RWPE1 (cell line): ENCODE data around the gene UPF2.

Experiments
- CTCF ChIA-PET: fragments of 350-600 bp; sonication (Branson Sonifier 250); formaldehyde crosslinking; extraction: SDS; loops from one replicate; lab custom pipeline; 2021; lab: Yijun Ruan, JAX
- POLR2A ChIA-PET: fragments of 400-600 bp; formaldehyde crosslinking; extraction: SDS; loops from one replicate; lab custom pipeline; 2020; ENCODE audit warnings: antibody characterized with exemption; ENCODE audit not compliant: low non-redundant PET; lab: Yijun Ruan, JAX
- DNase-seq: peaks from one replicate; pipeline ENCODE4 v3.0.0; 2012; ENCODE audit warnings: low spot score
- H3K27ac ChIP-seq: fragments of 450-650 bp; 2 replicates; pipeline ENCODE4 v1.5.1; 2017
- TF ChIP-seq, protein P1 (sequence below): fragments of 450-650 bp; conservative IDR thresholded peaks from 2 replicates; pipeline ENCODE4 v1.5.1; 2017; ENCODE audit warnings: low read depth, mild to moderate bottlenecking

Gene UPF2

DNA sequence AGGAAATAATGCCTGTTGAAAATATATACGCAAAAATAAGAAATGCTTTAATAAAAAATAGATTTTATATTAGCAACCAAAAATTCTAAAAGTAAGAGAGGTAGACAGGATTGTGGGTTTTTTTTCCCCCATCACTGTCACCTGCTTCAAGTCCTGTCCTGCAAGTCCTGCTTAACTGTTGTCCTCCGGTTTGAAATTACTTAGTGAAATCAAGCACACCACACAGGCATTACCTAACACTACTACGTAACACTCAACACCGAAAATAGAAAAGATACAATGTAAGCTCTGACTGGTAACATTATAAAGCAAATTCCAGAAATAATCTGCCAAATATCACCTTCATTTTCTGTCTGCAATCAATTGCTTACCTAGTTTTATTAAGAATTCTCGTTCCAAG lies 90.9 kb downstream of the UPF2 start:
- H3K27ac ChIP-seq, result no peak overlapping the region
- CTCF ChIA-PET, result interaction anchor here (0.6 kb wide), 1 partner anchor 8 kb away, joined by 3 read pairs; no protein-coding TSS in a partner anchor
- TF ChIP-seq, protein P1, sequence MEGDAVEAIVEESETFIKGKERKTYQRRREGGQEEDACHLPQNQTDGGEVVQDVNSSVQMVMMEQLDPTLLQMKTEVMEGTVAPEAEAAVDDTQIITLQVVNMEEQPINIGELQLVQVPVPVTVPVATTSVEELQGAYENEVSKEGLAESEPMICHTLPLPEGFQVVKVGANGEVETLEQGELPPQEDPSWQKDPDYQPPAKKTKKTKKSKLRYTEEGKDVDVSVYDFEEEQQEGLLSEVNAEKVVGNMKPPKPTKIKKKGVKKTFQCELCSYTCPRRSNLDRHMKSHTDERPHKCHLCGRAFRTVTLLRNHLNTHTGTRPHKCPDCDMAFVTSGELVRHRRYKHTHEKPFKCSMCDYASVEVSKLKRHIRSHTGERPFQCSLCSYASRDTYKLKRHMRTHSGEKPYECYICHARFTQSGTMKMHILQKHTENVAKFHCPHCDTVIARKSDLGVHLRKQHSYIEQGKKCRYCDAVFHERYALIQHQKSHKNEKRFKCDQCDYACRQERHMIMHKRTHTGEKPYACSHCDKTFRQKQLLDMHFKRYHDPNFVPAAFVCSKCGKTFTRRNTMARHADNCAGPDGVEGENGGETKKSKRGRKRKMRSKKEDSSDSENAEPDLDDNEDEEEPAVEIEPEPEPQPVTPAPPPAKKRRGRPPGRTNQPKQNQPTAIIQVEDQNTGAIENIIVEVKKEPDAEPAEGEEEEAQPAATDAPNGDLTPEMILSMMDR, result no peak
- POLR2A ChIA-PET, result interaction anchor here (0.6 kb wide), 2 partner anchors 55 to 122 kb away, joined by 4 to 7 read pairs; no protein-coding TSS in a partner anchor
- DNase-seq, result no peak

DNA sequence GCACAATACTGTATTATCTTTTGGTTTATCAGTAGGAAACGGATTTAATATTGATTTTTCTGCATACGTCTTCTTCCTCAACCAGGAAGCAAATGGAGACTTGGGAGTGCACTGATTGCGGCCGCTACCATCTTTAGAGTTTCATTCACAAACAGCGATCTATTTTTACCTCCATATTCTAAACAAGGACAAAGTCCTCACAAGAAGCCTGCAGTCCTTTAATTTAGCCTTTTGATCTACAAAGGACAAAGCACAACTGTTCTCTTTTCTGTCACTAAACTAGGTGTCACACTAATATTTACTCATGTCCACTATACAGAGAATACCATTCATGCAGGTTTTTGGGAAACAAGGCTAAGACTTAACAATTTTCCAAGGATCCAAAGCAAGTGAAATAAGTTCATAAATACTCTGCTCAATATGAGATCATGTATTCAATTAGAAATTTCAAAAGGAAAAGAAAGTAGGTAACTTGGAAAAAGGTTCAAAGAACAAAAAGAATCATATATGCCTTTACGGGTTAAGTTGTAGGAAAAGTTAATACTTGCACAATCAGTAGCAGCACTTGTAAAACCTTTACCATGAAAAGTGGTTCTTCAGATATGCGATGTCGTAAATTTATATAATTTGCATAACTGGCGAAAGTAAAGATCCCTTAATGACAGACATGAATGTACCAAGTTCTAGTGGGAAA lies 92.1 kb downstream of the UPF2 start:
- ChIA-PET CTCF (interaction anchor here (0.6 kb wide), 1 partner anchor 11 kb away, joined by 3 read pairs; no protein-coding TSS in a partner anchor), POLR2A (no interaction called here)
- DNase-seq, result no peak
- TF ChIP-seq, protein P1, result no peak
- H3K27ac ChIP-seq, result no peak overlapping the region

DNA sequence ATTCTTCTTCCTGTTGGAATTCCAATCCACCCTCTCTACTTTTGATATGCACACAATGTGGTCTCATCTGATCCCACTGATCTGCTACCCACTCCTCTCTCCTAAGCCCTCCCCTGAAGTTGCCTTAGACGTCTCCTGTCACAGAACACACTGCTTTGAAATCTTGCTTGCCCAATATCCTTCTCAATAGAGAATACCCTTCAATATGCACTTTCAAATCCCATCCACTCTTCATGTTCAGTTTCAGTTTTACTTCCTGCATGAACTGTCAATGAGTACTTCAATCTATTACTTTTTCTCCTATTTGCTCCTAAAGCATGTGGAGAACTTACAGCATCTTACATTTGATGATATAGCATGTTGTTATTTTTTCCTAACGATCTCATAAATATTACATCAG lies 93.5 kb downstream of the UPF2 start:
- no peak for DNase-seq
- ChIA-PET CTCF (no interaction called here), POLR2A (no interaction called here)
- no peak overlapping the region for H3K27ac ChIP-seq
- TF ChIP-seq, protein P1, result no peak

DNA sequence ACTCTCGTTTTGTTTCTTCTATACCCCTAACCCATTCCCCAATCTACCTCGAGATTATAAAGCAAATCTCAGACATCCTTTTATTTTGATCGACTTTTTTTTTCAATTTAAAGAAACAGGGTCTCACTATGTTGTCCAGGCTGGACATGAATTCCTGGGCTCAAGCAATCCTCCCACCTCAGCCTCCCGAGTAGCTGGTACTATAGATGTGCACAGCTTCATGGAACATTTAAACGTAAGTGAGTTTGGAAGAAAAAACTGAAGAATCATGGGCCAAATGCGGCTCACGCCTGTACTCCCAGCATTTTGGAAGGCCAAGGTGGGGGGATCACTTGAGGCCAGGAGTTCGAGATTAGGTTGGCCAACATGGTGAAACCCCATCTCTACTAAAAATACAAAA lies 96.0 kb downstream of the UPF2 start:
- TF ChIP-seq, protein P1, result no peak
- no peak overlapping the region for H3K27ac ChIP-seq
- no peak for DNase-seq
- CTCF ChIA-PET, result interaction anchor here (0.7 kb wide), 1 partner anchor 211 kb away, joined by 9 read pairs; no protein-coding TSS in a partner anchor
- POLR2A ChIA-PET, result no interaction called here

DNA sequence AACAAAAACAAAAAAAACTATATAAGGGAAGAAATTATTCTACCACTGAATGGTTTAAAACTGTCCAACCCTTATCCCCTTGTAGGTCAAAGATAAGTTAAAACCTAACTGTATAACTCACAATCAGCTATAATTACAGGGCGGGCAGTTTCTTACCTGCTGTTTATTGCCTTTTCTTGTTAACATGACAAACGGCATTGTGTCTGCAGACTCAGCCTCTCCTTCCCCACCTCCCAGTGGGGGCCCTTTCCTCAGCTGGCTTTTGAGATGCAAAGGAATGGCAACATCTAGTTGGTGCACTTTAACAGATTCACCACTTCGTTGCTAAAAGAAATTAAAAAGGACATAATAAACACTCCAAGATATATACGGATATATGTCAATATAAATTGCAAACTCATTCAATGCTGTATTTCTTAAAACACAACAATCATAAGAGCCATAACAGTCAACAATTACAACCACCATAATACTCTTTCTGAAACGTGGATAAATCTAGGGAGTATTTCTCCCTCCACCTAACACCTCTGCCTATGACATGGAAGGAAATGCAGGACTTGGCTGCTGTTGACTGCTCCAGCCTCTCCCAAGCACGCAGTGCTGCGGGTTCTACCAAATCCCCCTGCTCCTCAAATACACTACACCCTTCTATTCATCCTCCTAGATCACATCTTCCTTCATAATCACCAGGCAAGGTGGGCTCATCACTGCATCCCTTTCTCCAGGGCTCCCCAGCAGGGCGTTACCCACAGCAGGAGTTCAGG lies 106.0 kb downstream of the UPF2 start:
- ChIA-PET CTCF (no interaction called here), POLR2A (no interaction called here)
- TF ChIP-seq, protein P1, result no peak
- DNase-seq, result no peak
- no peak overlapping the region for H3K27ac ChIP-seq

DNA sequence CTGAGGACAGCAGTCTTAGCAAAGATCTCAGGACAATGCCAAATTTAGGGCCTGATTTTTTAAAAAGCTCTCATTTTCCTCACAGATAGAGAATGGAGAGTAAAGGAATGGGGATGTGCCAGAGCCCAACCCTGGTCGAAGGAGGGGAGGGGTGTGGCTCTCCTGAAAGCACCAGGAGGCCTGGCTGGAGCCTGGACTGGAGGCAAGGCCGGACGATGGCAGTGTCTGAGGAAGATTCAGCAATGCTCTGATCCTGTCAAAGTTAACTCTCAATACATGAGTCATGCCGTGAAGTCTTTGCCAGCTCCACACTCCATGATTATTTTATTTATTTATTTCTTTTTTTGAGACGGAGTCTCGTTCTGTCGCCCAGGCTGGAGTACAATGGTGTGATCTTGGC lies 108.3 kb downstream of the UPF2 start:
- peak; percentile 15 for DNase-seq
- ChIA-PET CTCF (no interaction called here), POLR2A (no interaction called here)
- TF ChIP-seq, protein P1, result no peak
- peak overlapping the region; percentile 55 for H3K27ac ChIP-seq
